NCI-H187 (cell line): ENCODE measurements around the gene NME4.

Experiments used
- DNase-seq, 2 experiments: peaks; one replicate each; lab custom pipeline; 2025; lab: John Stamatoyannopoulos, UW

The NME4 gene

GRCh38 chr16:426906-427249 lies 29.9 kb downstream of the NME4 start:
- DNase-seq: no peak

GRCh38 chr16:427250-427649 lies 30.3 kb downstream of the NME4 start:
- no peak for DNase-seq

- DNase-seq: no peak
Observed at GRCh38 chr16:430904-431303, 33.9 kb downstream of the NME4 start.

- DNase-seq: no peak
Observed at GRCh38 chr16:440627-441026, 43.6 kb downstream of the NME4 start.

GRCh38 chr16:441447-441846 lies 44.4 kb downstream of the NME4 start:
- DNase-seq: no peak

- no peak for DNase-seq
Observed at GRCh38 chr16:442976-443375, 46.0 kb downstream of the NME4 start.

GRCh38 chr16:444027-444426 lies 47.0 kb downstream of the NME4 start:
- no peak for DNase-seq

GRCh38 chr16:445566-445965 lies 48.6 kb downstream of the NME4 start:
- DNase-seq: no peak
